ENCODE data around the gene ACVR1. TPM values are rescaled to one million over a fixed set of nuclear protein-coding genes. Genes with fewer than 3 reads are reported as not detected.

Gene ACVR1
- total RNA-seq, 1 donor from 2014 or later: 4.4 TPM

DNA sequence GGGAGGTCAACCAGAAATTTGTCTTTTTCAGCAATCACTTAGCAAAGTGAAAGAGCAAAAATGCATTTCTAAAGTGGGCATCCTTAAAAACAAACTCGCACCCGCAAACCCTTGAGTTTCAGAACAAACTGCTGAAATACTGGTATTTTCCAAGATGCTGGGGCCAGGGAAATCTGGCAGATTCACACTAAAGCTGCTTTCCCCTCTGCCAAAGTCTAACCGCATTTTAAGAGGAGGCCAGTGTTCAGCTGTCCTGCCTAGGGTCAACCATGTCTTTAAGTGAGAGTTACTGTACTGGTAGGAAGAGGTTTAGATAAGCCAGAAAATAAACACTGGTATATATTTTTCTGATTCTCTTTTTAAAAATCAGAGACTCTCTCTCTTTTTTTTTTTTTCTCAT, 55.9 kb downstream of the ACVR1 start:
- no peak overlapping the region for H3K27ac Mint-ChIP-seq
- H3K4me1 Mint-ChIP-seq: no peaks in the 10 kb centered on the region
- CTCF ChIA-PET: no interaction called here
- H3K27me3 Mint-ChIP-seq: no peaks in the 10 kb centered on the region
- TF ChIP-seq, protein P1, sequence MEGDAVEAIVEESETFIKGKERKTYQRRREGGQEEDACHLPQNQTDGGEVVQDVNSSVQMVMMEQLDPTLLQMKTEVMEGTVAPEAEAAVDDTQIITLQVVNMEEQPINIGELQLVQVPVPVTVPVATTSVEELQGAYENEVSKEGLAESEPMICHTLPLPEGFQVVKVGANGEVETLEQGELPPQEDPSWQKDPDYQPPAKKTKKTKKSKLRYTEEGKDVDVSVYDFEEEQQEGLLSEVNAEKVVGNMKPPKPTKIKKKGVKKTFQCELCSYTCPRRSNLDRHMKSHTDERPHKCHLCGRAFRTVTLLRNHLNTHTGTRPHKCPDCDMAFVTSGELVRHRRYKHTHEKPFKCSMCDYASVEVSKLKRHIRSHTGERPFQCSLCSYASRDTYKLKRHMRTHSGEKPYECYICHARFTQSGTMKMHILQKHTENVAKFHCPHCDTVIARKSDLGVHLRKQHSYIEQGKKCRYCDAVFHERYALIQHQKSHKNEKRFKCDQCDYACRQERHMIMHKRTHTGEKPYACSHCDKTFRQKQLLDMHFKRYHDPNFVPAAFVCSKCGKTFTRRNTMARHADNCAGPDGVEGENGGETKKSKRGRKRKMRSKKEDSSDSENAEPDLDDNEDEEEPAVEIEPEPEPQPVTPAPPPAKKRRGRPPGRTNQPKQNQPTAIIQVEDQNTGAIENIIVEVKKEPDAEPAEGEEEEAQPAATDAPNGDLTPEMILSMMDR (IDR thresholded peaks at IDR 0.05): no peak
- intact Hi-C loops (cut with micrococcal nuclease): no loop called here
- H3K4me3 Mint-ChIP-seq: no peak overlapping the region
- POLR2A ChIA-PET: no interaction called here
- DNase-seq (no peak), ATAC-seq (ENCODE audit: low read depth) (no peak)
- H3K36me3 Mint-ChIP-seq (ENCODE audit: low read depth): peaks cover 18% of the 10 kb centered on the region
- no peaks in the 10 kb centered on the region for H3K9me3 Mint-ChIP-seq

GRCh38 chr2:157819761-157820160, 56.4 kb downstream of the ACVR1 start:
- ChIA-PET POLR2A (no interaction called here), CTCF (no interaction called here)
- TF ChIP-seq, protein P1 (IDR thresholded peaks at IDR 0.05): no peak
- Mint-ChIP-seq H3K27ac (no peak overlapping the region), H3K4me1 (no peaks in the 10 kb centered on the region), H3K27me3 (no peaks in the 10 kb centered on the region), H3K9me3 (no peaks in the 10 kb centered on the region), H3K4me3 (no peak overlapping the region), H3K36me3 (ENCODE audit: low read depth) (peaks cover 18% of the 10 kb centered on the region)
- ATAC-seq (ENCODE audit: low read depth) (no peak), DNase-seq (no peak)
- intact Hi-C loops (cut with micrococcal nuclease): no loop called here

DNA sequence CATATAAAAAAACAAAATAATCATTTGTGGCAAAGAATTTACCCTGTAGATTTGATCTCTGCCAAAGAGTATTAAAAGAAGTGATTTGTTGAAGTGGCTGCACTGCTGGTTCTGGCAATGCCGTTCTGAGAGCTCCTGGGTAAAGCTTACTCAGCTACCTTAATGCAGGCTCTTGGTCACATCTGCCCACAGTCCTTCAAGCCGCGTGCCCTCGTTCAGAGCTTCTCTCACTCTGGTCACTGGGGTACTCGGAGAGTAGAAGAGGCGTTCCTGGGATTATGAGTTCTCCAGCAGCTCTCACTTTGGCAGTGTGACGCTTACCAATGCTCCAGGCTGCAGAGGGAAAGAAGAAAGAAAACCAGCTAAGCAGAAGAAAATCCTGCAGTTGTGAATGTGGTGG, 57.9 kb downstream of the ACVR1 start:
- Mint-ChIP-seq H3K36me3 (ENCODE audit: low read depth) (peaks cover 18% of the 10 kb centered on the region), H3K27me3 (no peaks in the 10 kb centered on the region), H3K4me1 (no peaks in the 10 kb centered on the region), H3K4me3 (no peak overlapping the region), H3K9me3 (no peaks in the 10 kb centered on the region), H3K27ac (no peak overlapping the region)
- ChIA-PET CTCF (interaction anchor here (0.6 kb wide), 1 partner anchor 34 kb away, joined by 3 read pairs; no protein-coding TSS in a partner anchor), POLR2A (interaction anchor here (0.7 kb wide), 1 partner anchor 415 kb away, joined by 3 read pairs; no protein-coding TSS in a partner anchor)
- intact Hi-C loops (cut with micrococcal nuclease): no loop called here
- TF ChIP-seq, protein P1 (IDR thresholded peaks at IDR 0.05): no peak
- ATAC-seq (ENCODE audit: low read depth) (no peak), DNase-seq (no peak)

- H3K4me3 Mint-ChIP-seq: no peak overlapping the region
- ChIA-PET POLR2A (no interaction called here), CTCF (no interaction called here)
- no peak overlapping the region for H3K27ac Mint-ChIP-seq
- ATAC-seq (ENCODE audit: low read depth) (no peak), DNase-seq (no peak)
- H3K27me3 Mint-ChIP-seq: no peaks in the 10 kb centered on the region
- H3K9me3 Mint-ChIP-seq: no peaks in the 10 kb centered on the region
- intact Hi-C loops (cut with micrococcal nuclease): no loop called here
- TF ChIP-seq, protein P1 (IDR thresholded peaks at IDR 0.05): no peak
- H3K4me1 Mint-ChIP-seq: no peaks in the 10 kb centered on the region
- H3K36me3 Mint-ChIP-seq (ENCODE audit: low read depth): peaks cover 21% of the 10 kb centered on the region
Measured at GRCh38 chr2:157815421-157815820, 60.7 kb downstream of the ACVR1 start.

GRCh38 chr2:157813467-157813866, 62.7 kb downstream of the ACVR1 start:
- ATAC-seq (ENCODE audit: low read depth) (no peak), DNase-seq (no peak)
- Mint-ChIP-seq H3K27ac (no peak overlapping the region), H3K9me3 (no peaks in the 10 kb centered on the region), H3K4me3 (no peak overlapping the region), H3K36me3 (ENCODE audit: low read depth) (peaks cover 20% of the 10 kb centered on the region), H3K4me1 (no peaks in the 10 kb centered on the region), H3K27me3 (no peaks in the 10 kb centered on the region)
- TF ChIP-seq, protein P1 (IDR thresholded peaks at IDR 0.05): no peak
- POLR2A ChIA-PET: no interaction called here
- CTCF ChIA-PET: no interaction called here
- intact Hi-C loops (cut with micrococcal nuclease): no loop called here

All from activated B cell treated with CpG ODN at 0.5 μM for 24 hours (primary cell).